ENCODE results near the gene PBX4. TPM values are rescaled to one million over a fixed set of nuclear protein-coding genes. Genes with fewer than 3 reads are reported as not detected.
"Not testable (repeated sequence)": the region's sequence is repeated elsewhere in the genome, so short reads cannot be mapped to it uniquely, and the experiment has no call there.

PBX4 gene
- total RNA-seq, 1 donor from 2014 or later = 0.93 TPM

GRCh38 chr19:19610376-19611202, 7.9 kb downstream of the PBX4 start:
- Histone ChIP-seq H3K9me3 (ENCODE audit: insufficient read depth, low read depth, low read length) (no peaks in the 10 kb centered on the region), H2AFZ (ENCODE audit: low read depth, low read length) (no peak overlapping the region), H3K4me3 (ENCODE audit: insufficient read depth, low read depth, low read length) (no peak overlapping the region), H3K27me3 (ENCODE audit: insufficient read depth, low read length) (no peaks in the 10 kb centered on the region), H3K9ac (ENCODE audit: low read length) (no peak overlapping the region), H3K79me2 (ENCODE audit: insufficient read depth, low read length) (no peaks in the 10 kb centered on the region), H4K20me1 (ENCODE audit: insufficient read depth, low read length) (no peaks in the 10 kb centered on the region), H3K4me1 (ENCODE audit: insufficient read depth, low read length) (no peaks in the 10 kb centered on the region), H3K36me3 (ENCODE audit: insufficient read depth, low read length) (no peaks in the 10 kb centered on the region), H3K27ac (ENCODE audit: low read depth, low read length) (no peak overlapping the region), H3K4me2 (ENCODE audit: low read length) (no peak overlapping the region)
- FAIRE-seq (no peak), DNase-seq (ENCODE audit: low read depth) (no peak)
- TF ChIP-seq EZH2 (IDR thresholded peaks at IDR 0.05; ENCODE audit: insufficient read depth, low read length) (no peak), CTCF (IDR thresholded peaks at IDR 0.05; ENCODE audit: insufficient read depth, low read depth, low read length) (no peak)
- Mint-ChIP-seq H3K4me3 (ENCODE audit: unreplicated experiment) (no peak overlapping the region), H3K27me3 (ENCODE audit: low read depth, unreplicated experiment) (peaks cover 2% of the 10 kb centered on the region), H3K27ac (ENCODE audit: unreplicated experiment) (no peak overlapping the region), H3K9me3 (ENCODE audit: unreplicated experiment) (no peaks in the 10 kb centered on the region), H3K4me1 (ENCODE audit: low read depth, unreplicated experiment) (peaks cover 9% of the 10 kb centered on the region), H3K36me3 (ENCODE audit: low read depth, unreplicated experiment) (no peaks in the 10 kb centered on the region)

- H3K9ac ChIP-seq (ENCODE audit: low read length); H3K4me3 Mint-ChIP-seq (ENCODE audit: unreplicated experiment): not testable (repeated sequence)
Measured at GRCh38 chr19:19606686-19607085, 11.8 kb downstream of the PBX4 start.

GRCh38 chr19:19606021-19606420, 12.5 kb downstream of the PBX4 start:
- Histone ChIP-seq H3K27ac (ENCODE audit: low read depth, low read length) (no peak overlapping the region), H3K4me1 (ENCODE audit: insufficient read depth, low read length) (no peaks in the 10 kb centered on the region), H3K4me3 (ENCODE audit: insufficient read depth, low read depth, low read length) (no peak overlapping the region), H3K36me3 (ENCODE audit: insufficient read depth, low read length) (no peaks in the 10 kb centered on the region), H2AFZ (ENCODE audit: low read depth, low read length) (no peak overlapping the region), H4K20me1 (ENCODE audit: insufficient read depth, low read length) (no peaks in the 10 kb centered on the region), H3K9me3 (ENCODE audit: insufficient read depth, low read depth, low read length) (no peaks in the 10 kb centered on the region), H3K79me2 (ENCODE audit: insufficient read depth, low read length) (no peaks in the 10 kb centered on the region), H3K4me2 (ENCODE audit: low read length) (no peak overlapping the region), H3K9ac (ENCODE audit: low read length) (no peak overlapping the region), H3K27me3 (ENCODE audit: insufficient read depth, low read length) (no peaks in the 10 kb centered on the region)
- H3K27me3 Mint-ChIP-seq (ENCODE audit: low read depth, unreplicated experiment) = no peaks in the 10 kb centered on the region
- TF ChIP-seq CTCF (IDR thresholded peaks at IDR 0.05; ENCODE audit: insufficient read depth, low read depth, low read length) (no peak), EZH2 (IDR thresholded peaks at IDR 0.05; ENCODE audit: insufficient read depth, low read length) (no peak)
- H3K36me3 Mint-ChIP-seq (ENCODE audit: low read depth, unreplicated experiment) = no peaks in the 10 kb centered on the region
- H3K27ac Mint-ChIP-seq (ENCODE audit: unreplicated experiment) = no peak overlapping the region
- DNase-seq (ENCODE audit: low read depth) (peak; percentile 20), FAIRE-seq (no peak)
- H3K4me3 Mint-ChIP-seq (ENCODE audit: unreplicated experiment) = no peak overlapping the region
- H3K4me1 Mint-ChIP-seq (ENCODE audit: low read depth, unreplicated experiment) = peaks cover 3% of the 10 kb centered on the region
- H3K9me3 Mint-ChIP-seq (ENCODE audit: unreplicated experiment) = no peaks in the 10 kb centered on the region

More at GRCh38 chr19:19606686-19607085, 11.8 kb downstream of the PBX4 start:
- FAIRE-seq; H4K20me1 ChIP-seq (ENCODE audit: insufficient read depth, low read length); H3K9me3 Mint-ChIP-seq (ENCODE audit: unreplicated experiment); DNase-seq (ENCODE audit: low read depth); H3K79me2 ChIP-seq (ENCODE audit: insufficient read depth, low read length); H2AFZ ChIP-seq (ENCODE audit: low read depth, low read length); H3K4me1 Mint-ChIP-seq (ENCODE audit: low read depth, unreplicated experiment); H3K9me3 ChIP-seq (ENCODE audit: insufficient read depth, low read depth, low read length); H3K27ac ChIP-seq (ENCODE audit: low read depth, low read length); H3K36me3 ChIP-seq (ENCODE audit: insufficient read depth, low read length); H3K27me3 ChIP-seq (ENCODE audit: insufficient read depth, low read length); H3K4me2 ChIP-seq (ENCODE audit: low read length); H3K4me3 ChIP-seq (ENCODE audit: insufficient read depth, low read depth, low read length); H3K36me3 Mint-ChIP-seq (ENCODE audit: low read depth, unreplicated experiment); H3K4me1 ChIP-seq (ENCODE audit: insufficient read depth, low read length); H3K27me3 Mint-ChIP-seq (ENCODE audit: low read depth, unreplicated experiment); H3K27ac Mint-ChIP-seq (ENCODE audit: unreplicated experiment): not testable (repeated sequence)

All from astrocyte (in vitro differentiated cells and primary cell).